HepG2 (cell line): ENCODE data around the gene DHCR7. TPM values are rescaled to one million over a fixed set of nuclear protein-coding genes. Genes with fewer than 3 reads are reported as not detected.

ENCODE experiments used
- DDIT3 ChIP-seq: sonication (generic); formaldehyde crosslinking; IDR thresholded peaks from 2 replicates; pipeline ENCODE4 v1.4.0; 2020; ENCODE audit warnings: mild to moderate bottlenecking, missing genetic modification reagents
- ESRRA ChIP-seq: sonication (generic); formaldehyde crosslinking; IDR thresholded peaks from 2 replicates; pipeline ENCODE4 v1.5.1; 2020; ENCODE audit warnings: mild to moderate bottlenecking, low read depth, missing genetic modification reagents
- HDAC1 ChIP-seq: sonication (generic); formaldehyde crosslinking; IDR thresholded peaks from 2 replicates; pipeline ENCODE4 v1.5.1; 2020; ENCODE audit warnings: mild to moderate bottlenecking, missing genetic modification reagents
- HMGXB4 ChIP-seq, 2 experiments: sonication (generic) in 1 of 2; formaldehyde crosslinking in 1 of 2; IDR thresholded peaks; 2 replicates each; pipeline versions ENCODE4 v1.4.0 to v1.6.1; 2018 to 2020; ENCODE audit warnings: missing genetic modification reagents in 2 of 2, borderline replicate concordance in 1 of 2, low read depth in 1 of 2, mild to moderate bottlenecking in 1 of 2, missing biosample characterization in 1 of 2
- HNF1B ChIP-seq: sonication (generic); formaldehyde crosslinking; IDR thresholded peaks from 2 replicates; pipeline ENCODE4 v1.5.1; 2020; ENCODE audit warnings: mild to moderate bottlenecking, moderate library complexity, missing genetic modification reagents
- HOXA3 ChIP-seq: sonication (generic); formaldehyde crosslinking; IDR thresholded peaks from 2 replicates; pipeline ENCODE4 v1.5.0; 2020; ENCODE audit warnings: missing genetic modification reagents
- KAT8 ChIP-seq: IDR thresholded peaks from 2 replicates; pipeline ENCODE4 v1.6.1; 2016; ENCODE audit warnings: missing genetic modification reagents, missing compliant biosample characterization
- KDM2A ChIP-seq: sonication (generic); formaldehyde crosslinking; IDR thresholded peaks from 2 replicates; pipeline ENCODE4 v1.4.0; 2020; ENCODE audit warnings: low read depth, missing genetic modification reagents, borderline replicate concordance
- NR2F2 ChIP-seq: IDR thresholded peaks from 2 replicates; pipeline ENCODE4 v1.6.1; 2012; ENCODE audit warnings: low read depth, inconsistent platforms, borderline replicate concordance
- RARA ChIP-seq: IDR thresholded peaks from 2 replicates; pipeline ENCODE4 v1.6.1; 2016; ENCODE audit warnings: missing genetic modification reagents, missing compliant biosample characterization
- ZBTB43 ChIP-seq: sonication (generic); formaldehyde crosslinking; conservative IDR thresholded peaks from 2 replicates; pipeline ENCODE4 v1.4.0; 2020; ENCODE audit warnings: missing genetic modification reagents
- ZFP91 ChIP-seq: sonication (generic); formaldehyde crosslinking; IDR thresholded peaks from 2 replicates; pipeline ENCODE4 v1.9.0; 2022; ENCODE audit warnings: missing genetic modification reagents, mild to moderate bottlenecking, borderline replicate concordance
- ZNF292 ChIP-seq: sonication (generic); formaldehyde crosslinking; IDR thresholded peaks from 2 replicates; pipeline ENCODE4 v1.8.1; 2022; ENCODE audit warnings: mild to moderate bottlenecking, low read depth, missing genetic modification reagents, borderline replicate concordance
- ZNF605 ChIP-seq: sonication (generic); formaldehyde crosslinking; IDR thresholded peaks from 2 replicates; pipeline ENCODE4 v1.8.0; 2022; ENCODE audit warnings: mild to moderate bottlenecking, missing genetic modification reagents
- ZNF687 ChIP-seq: sonication (generic); formaldehyde crosslinking; IDR thresholded peaks from 2 replicates; pipeline ENCODE4 v1.5.1; 2020; ENCODE audit warnings: mild to moderate bottlenecking, missing genetic modification reagents, moderate library complexity
- polyA plus RNA-seq, 8 experiments: library from polyadenylated mRNA; depleted of rRNA in 3 of 8; stranded (reverse) in 7 of 8; unstranded in 1 of 8; fragments of >200 nt; fragmentation: Illumina TruSeq in 4 of 8; extraction: Trizol in 4 of 8; gene quantifications; 2 replicates each; pipeline versions ENCODE4 v1.2.1 to v1.2.3, GENCODE V29; 2011 to 2016; ENCODE audit warnings: low read depth in 4 of 8, missing spikeins in 1 of 8, mixed read lengths in 1 of 8; ENCODE audit not compliant: insufficient read depth in 1 of 8
- total RNA-seq, 5 experiments: library from RNA; depleted of rRNA; stranded (reverse); fragments of >200 nt; fragmentation: Illumina TruSeq; extraction: Trizol; gene quantifications; 2 replicates each; pipeline ENCODE4 v1.2.3, GENCODE V29; 2016; ENCODE audit warnings: low read depth in 1 of 5

DHCR7 gene
- total and polyA plus RNA-seq, 2 of the 13 experiments (the other 11 are each of a cell fraction or from before 2014, with no cell fraction given), result 96.0 to 143 TPM

- peak; percentile 81; the same call in 1 of the 2 replicates for TF ChIP-seq KDM2A (CRISPR knock-in tag)
- TF ChIP-seq HNF1B (CRISPR knock-in tag), result peak; percentile 71; the same call in 1 of the 2 replicates
- peak; percentile 80; the same call in 1 of the 2 replicates for TF ChIP-seq ESRRA
- TF ChIP-seq ZBTB43 (CRISPR knock-in tag), result 0 out of 2 replicates have a peak, but pooled peaks have one; percentile 28
- 0 out of 4 replicates have a peak, but pooled peaks of 1 of the 2 experiments have one; percentile 24 for TF ChIP-seq HMGXB4 (CRISPR knock-in tag; IDR thresholded peaks at IDR 0.05; ENCODE audit: borderline replicate concordance in 1 of 2, low read depth in 1 of 2)
- no peak for TF ChIP-seq NR2F2
- TF ChIP-seq HDAC1 (CRISPR knock-in tag), result peak; percentile 47; the same call in 1 of the 2 replicates
- peak; percentile 40; the same call in 1 of the 2 replicates for TF ChIP-seq RARA (CRISPR knock-in tag)
- TF ChIP-seq HOXA3 (CRISPR knock-in tag), result peak; percentile 44; the same call in 1 of the 2 replicates
- TF ChIP-seq KAT8, result 0 out of 2 replicates have a peak, but pooled peaks have one; percentile 35
- TF ChIP-seq DDIT3 (CRISPR knock-in tag), result no peak
- TF ChIP-seq ZFP91, result peak; percentile 61; the same call in 1 of the 2 replicates
- TF ChIP-seq ZNF292, result peak; percentile 67; the same call in 1 of the 2 replicates
- TF ChIP-seq ZNF605 (CRISPR knock-in tag), result 0 out of 2 replicates have a peak, but pooled peaks have one; percentile 40
- TF ChIP-seq ZNF687 (CRISPR knock-in tag), result peak; percentile 75
Observed at GRCh38 chr11:71433648-71434450, 14.3 kb downstream of the DHCR7 start (continued).
